Ureter (tissue), 1 donor: ENCODE results near the gene FAM20A. TPM values are rescaled to one million over a fixed set of nuclear protein-coding genes. Genes with fewer than 3 reads are reported as not detected.

Source experiments
- DNase-seq: peaks from one replicate; pipeline ENCODE4 v3.0.0-alpha.2; 2020; ENCODE audit warnings: low spot score
- total RNA-seq: library from RNA; stranded (reverse); gene quantifications from one replicate; pipeline ENCODE4 v1.2.4, GENCODE V29; 2023
- donor health status: DM: yes; HTN: yes; CAD: no.

Gene FAM20A
- total RNA-seq, 1 donor from 2014 or later = 13.8 TPM

DNA sequence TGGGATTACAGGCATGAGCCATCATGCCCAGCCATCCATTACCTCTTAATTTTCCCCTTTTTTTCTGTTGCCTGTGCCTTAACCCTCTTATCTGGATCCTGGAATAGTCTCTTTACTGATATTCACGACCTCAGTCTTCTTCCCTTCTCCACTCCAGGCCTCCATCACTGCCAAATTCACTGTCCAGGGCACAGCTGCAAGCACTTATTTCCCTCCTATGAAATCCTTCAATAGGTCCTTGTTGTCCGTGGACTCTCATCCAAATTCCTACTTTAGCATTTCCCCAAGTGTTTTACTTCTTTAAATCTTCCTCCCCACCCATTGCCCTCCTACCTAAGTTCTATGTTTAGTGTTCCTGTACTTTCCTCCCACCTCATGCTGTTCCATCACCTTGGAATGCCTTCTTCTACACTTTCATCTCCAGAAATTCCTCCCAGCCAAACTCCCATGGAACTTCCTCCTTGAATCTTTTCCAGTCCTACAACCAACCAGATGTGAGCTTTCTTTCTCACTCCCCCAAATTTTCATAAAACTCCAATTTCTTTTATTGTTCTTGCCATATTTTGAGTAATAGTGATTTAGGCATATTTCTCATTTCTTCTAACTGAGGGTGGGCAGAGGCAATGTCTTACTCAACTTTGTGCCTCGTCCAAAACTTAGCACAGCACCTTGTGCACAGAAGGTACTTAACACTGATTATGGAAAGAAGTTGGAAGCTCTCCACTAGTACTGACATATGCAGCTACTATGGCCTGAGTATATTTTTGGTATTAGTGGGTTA, 35.3 kb downstream of the FAM20A start:
- DNase-seq = no peak

DNA sequence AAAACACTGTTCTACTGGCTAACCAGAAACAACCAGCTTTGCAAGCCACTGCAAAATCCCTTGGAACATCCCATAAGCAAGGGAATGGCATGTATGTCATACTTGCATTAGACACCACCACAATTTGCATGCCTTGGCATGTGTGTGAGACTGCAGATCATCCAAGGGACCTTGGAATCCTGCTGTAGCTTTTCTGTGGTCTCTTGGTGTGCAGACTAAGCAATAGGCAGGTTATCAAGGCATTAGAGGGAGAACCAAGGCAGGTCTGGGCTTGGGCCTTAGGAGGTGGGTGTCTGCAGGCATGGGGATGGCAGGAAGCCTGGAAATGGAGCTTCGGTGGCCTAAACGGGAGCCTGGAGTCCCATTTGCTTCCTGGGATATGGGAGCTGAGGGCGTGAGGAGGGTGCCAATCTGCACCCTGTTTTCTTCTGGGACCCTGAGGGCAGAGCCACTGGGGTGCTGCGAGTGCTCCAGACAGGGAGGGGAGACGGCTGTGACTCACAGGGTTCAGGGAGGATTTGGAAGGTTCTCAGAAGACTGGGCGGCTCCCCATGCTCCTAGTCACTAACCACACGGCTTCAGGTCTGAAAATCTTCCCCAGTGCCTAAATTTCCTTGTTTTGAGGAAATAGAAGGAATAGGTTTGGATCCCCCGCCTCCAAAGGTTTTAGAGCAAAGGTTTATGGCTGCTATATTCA, 36.6 kb downstream of the FAM20A start:
- DNase-seq = no peak

DNA sequence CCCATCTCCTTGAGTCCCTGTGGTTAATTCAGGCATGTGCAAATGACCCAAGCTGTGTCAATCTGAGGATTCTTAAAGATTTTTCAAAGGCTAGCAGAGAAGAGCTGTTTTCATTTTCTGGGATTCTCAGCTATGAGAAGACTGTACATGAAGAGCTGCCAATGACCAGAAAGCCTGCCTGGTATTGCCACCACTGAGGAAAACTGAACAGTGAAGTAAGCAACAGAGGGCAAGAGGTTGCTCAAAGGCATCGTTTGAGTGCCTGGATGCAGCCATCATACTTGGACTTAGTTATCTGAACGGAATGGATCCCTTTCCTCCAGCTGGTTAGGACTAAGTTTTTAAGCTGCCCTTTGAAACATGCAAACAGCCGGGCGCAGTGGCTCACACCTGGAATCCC, 38.4 kb downstream of the FAM20A start:
- no peak for DNase-seq

DNA sequence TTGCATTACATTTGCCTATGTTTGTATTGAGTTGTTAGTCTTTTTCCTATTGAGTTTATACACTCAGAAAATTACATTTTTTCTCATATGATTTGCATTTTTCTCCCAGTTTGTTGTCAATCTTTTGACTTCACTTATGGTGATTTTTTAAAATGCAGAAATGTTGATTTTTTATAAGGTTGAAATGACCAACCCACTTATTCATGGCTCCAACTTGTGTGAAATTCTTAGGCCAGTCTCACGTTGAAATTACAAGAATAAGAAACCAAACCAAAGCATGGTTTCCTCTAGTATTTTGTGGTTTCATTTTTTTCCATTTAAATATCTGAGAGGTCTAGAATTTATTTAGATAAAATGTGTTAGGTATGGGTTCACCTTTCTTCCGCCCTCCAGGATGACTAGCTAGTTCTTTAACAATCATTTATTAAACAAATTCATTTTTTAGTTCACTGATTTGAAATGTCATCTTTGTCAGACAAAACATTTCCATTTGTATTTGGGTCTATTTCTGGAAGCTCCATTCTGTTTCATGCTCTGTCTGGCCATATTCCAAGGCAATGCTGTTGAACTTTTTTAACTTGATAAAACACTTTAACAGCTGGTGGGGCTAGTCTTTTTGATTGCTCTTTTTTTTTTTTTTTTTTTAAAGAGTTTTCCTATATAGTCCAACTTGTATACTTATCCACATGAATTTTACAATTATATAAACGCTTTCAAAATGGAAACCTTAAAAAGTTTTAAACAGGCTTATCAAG, 40.0 kb downstream of the FAM20A start:
- DNase-seq = no peak

DNA sequence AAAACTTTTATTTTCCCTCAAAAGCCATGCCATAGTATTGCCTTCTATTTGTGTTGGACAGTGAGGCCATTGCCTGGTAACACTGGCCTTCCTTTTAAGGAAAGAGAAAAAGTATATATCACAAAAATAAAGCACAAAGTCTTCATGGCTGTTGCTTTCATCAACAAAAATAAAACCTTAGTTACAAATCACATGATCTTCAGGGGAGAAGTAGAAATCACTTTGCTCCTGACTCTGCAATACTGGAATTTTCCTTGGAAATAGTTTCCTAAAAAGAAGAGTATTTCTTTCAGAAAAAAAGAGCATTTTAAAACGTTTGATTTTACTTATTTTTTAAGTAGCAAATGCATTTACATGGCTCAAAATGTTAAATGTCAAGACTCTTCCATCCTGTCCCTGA, 41.9 kb downstream of the FAM20A start:
- DNase-seq = no peak

DNA sequence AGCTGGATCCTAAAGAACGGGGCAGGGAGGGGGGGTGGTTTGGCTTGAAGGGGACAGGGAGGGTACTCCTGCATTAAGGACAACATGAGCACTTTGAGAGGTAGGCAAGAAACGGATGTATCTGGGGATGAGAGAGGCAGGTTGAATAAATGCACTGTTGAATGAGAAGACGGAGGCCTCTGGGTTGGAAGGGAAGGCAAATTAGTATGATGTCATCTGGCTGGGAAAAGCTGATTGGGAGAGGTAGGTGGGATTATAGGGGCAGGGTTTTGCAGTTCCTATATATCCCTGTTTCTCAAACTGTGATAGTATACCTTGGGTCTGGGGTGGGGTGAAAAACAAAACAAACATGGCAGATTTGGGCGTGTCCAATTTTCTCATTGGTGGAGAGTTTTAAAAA, 44.6 kb downstream of the FAM20A start:
- no peak for DNase-seq

DNA sequence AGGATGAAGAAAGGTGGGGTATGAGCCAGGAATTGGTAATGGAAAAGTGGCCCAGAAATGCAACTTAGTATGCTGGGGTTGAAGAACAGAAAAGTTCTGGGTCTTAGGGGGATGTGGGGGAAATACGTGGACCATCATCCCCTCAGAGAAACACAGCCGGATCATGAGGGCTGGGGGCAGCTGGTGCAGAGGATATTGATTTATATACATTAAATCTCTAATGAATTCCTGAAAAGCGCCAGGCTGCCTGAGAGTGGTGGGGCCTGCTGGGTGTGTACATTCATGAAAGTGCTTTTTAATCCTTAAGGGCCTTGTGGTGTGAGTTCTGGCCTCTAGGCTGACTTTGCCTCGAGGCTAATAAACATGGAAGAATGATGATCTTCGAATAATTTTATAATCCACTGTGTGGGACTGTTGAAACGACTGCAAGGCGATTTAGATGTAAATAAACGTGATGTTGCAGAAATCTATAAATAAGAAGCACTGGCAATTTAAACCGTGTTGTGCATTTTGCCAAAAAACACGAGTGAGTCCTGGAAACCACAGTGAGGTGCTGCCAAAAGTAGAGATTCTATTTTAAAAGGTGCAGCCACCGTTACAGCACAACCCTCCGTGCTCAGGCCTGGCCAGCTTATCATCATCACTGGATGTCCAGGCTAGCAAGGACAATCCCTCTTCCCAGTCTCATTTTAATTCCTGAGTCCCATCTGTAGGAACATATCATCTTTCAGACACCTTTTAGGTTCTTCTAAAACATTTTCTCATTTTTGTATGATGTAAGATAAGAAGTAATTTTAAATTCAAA, 56.9 kb downstream of the FAM20A start:
- no peak for DNase-seq

DNA sequence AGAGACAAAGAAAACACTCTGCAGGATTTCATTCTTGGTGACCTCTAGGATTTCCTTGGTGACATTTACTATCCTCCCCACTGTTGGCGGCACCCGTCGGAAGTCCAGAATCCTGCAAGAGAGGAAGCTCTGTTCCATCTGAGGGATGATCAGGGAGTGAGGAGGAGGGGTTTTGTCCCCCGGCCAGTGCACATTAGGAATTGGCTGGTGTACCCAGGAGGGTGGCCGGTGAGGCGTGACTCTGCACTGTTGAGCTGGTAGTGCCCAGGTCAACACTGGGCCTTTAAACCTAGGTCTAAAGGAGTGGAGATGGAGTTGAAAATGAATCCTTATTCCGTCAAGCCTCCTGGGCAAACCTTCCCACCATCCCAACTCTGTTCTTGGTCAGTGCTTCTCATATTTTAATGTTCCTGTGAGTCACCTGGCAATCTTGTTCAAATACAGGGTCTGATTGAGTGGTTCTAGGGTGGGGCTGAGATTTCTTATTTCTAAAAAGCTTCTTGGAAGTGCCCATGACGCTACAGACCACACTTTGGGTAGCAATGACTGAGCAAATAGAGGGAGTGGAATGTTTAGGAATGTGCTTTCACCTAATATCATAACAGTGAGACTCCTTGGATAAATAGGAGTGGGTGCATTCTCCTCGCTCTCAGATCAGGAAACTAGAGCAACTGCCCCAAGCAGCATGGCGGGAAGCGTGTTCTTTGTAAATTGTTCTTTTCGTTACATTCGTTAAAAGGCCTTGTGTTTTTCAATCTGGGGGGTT, 58.3 kb downstream of the FAM20A start:
- DNase-seq = no peak

DNA sequence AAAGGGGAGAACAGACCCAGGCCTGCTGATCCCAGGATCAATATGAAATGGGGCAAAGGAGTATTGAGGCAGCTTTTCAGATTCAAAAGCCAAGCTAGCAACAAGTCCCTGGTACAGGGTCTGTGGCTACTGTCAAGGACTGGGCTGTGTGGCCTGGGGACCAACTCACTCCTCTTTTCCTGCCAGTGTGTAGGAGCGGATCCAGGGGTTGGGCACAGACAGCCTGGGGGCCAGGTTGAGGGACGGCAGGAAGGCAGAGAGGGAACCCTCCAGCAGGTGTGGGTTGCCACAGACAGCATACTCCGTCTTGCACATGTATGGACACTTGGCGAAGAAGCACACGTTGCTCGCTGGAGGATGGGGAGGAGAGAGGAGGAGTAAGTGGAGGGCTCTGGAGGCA, 59.4 kb downstream of the FAM20A start:
- no peak for DNase-seq

DNA sequence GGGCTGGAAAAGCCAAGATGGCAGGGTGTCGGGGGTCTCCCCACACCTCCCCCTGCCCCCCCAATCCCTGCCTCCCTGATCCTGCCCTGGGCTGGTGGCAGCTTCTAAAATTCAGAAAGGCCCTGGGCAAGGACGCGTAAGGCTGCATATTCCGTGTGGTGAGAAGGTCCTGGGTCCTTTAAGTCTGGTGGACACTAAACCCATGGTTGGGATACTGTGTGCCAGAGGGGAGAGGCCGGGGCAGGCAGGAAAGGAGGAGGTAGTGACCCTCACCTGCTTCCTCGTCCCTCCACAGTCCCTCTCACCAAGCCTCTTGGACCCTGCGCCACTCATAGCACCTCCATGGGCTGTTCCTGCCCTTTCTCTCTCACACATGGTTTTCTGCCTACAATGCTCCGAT, 60.2 kb downstream of the FAM20A start:
- DNase-seq = no peak

DNA sequence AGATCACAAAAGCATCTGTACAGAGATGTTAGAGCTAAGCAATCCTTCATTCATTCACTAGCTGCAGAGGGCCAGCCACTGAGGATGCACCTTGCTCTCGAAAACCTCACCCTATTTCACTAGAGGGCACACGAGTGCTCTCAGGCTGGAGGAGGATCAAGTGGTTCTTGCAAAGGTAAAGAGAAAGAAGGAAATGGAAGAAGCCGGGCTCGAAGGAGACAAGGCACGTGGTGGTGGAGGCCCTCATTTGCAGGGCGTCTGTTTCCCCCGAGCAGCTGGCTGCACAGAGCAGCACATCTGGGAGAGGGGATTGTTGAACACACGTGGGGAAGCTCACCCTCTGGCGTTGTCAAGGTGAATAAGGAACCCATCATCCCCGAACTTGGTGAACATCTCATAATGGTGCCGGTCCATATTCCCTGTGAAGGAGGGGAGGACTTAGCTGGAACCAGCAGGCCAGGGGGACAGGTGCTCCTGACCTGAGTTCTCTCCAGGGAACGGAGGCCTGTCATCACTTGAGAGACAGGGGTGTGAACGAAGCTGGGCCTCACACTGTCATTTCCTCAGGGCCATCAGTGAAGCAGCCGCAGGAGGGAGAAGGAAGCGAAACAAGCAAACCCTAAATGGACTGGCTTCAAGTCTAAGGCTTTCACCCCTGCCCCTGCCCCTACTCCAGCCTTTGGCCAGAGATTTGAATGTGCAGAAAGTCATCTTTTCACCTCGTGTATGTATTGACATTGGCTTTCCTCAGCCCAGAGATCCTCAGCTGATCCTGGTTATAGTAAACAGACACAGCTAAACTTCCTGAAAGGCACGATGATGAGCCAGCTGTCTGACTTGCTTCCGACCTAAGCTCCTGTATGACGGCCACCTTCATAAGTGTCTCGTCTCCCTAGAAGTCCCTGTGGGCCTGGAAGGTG, 61.4 kb downstream of the FAM20A start:
- no peak for DNase-seq

DNA sequence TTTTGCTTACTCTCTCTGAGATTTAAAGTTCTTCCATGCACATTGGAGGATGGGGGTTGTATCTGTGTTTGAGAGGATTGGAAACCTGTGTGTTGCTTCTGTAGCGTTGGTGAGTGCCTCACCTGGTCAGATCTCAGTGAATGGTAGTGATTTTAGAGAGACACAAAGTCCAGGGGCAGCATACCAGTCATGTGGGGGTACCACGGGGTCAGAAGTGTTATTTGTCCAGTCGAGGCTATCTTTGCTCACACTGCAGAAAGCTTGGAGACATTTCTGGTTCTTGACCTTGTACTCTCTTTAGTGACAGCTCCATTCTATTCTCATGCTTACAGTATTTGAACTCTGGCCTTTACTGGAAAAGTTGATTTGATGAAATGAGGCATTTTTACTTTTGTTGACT, 65.2 kb downstream of the FAM20A start:
- DNase-seq = no peak

DNA sequence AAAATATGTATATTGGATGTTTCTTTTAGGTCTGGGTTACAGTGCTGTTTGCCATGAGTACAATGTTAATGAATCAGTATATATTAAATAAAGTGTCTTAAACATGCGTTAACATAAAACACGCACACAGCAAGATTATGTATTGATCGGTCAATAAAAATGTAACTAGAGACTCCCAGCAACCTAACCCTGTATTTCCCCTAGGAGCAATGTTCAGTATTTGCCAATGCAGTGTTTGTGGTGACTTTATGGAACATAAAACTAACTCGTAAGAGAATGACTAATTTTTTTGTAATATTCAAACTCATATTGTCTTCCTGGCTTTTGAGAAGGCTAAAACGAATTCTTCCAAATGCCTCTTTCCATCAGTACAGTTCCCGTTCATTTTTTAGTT, 66.5 kb downstream of the FAM20A start:
- no peak for DNase-seq

DNA sequence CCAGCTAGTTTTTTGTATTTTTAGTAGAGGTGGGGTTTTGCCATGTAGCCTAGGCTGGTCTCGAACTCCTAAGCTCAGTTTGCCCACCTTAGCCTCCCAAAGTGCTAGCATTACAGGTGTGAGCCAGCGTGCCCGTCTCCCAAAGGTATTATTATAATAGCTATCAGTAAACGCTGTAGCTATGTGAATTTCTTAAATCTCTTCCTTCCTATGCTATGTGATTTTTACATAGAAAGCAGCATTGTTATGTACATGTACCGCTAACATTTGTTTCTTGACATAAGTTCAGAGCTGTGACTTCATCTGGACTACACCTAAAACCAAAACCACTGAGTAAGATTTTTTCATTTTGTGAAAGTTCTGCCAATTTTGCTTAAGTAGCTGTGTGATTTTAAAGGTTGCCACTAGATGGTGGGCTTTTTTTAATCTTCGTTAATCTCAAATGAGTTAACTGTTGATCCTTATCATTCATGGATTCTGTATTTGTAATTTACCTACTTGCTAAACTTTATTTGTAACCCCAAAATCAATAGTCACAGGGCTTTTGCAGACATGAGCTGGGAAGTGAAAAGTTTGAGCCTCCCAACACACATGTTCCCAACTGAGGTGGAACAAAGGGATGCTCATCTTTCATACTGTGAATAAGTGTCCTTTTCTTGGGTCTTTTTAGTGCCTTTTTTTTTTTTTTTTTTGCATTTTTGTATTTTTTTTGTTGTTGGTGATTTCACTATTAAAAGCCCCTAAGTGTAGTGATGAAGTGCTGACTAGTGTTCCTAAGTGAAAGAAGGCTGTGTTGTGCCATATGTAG, 67.1 kb downstream of the FAM20A start:
- no peak for DNase-seq

DNA sequence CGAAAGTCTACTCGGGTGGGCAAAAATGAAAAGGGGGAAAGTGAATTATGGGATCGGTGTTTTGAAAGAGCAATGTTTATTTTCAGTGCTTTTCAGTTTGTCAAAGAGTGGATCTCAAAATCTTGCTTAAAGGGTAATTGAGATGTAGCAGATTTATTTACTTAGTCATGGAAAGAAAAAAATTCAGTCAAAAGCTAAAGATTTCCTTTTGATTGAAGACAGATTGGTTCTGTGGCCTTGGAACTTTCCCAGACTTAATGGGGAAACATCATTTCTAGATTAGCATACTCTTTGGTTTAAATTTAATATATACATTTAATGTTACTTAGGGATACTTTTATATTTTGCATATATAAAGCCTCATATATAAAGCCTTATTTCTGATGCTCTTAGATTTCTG, 68.3 kb downstream of the FAM20A start:
- no peak for DNase-seq

DNA sequence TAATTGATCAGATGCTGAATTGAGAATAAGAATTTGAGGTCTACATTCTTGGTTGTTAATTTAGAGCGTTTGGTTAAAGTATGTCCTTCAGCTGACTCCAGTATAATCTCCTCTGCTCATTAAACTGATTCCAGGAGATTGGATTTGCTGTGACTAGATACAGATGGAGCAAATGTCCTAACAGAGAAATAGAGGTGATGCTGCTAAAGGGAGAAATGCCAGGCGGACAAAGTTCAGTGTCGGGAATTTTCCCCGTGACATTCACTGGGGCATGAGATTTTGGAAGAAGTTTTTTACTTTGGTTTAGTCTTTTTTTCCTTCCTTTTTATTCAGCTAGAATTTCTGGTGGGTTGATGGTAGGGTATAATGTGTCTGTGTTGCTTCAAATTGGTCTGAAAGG, 69.9 kb downstream of the FAM20A start:
- DNase-seq = no peak

DNA sequence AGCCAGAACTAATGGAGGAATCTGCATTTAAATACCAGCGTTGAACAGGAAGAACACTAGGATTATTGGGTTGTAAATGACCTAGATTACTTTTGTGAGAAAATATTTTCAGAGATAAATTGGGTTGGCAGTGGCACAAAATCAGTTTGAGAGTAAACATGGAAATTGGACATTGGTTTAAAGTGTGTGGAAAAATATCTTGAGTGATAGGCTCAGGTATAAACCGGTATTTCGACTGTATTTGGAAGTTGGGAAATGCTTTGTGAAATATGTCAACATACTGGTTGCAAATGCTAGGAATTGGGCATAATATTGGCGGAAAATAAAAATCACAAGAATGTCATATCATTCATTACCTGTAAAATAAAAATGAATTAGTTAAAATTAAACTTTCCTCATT, 73.9 kb downstream of the FAM20A start:
- no peak for DNase-seq

DNA sequence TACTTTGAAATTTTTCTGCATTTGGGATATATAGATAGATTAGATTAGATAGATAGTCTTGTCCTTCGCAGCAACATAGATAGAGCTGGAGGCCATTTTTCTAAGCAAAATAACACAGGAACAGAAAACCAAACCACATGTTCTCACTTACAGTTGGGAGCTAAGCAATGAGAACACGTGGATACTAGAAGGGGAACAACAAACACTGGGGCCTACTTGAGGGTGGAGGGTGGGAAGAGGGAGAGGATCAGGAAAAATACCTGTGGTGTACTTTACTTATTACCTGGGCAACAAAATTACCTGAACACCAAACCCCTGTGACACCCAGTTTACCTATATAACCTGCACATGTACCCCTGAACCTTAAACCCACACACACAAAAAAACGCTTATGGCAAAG, 74.6 kb downstream of the FAM20A start:
- DNase-seq = no peak

DNA sequence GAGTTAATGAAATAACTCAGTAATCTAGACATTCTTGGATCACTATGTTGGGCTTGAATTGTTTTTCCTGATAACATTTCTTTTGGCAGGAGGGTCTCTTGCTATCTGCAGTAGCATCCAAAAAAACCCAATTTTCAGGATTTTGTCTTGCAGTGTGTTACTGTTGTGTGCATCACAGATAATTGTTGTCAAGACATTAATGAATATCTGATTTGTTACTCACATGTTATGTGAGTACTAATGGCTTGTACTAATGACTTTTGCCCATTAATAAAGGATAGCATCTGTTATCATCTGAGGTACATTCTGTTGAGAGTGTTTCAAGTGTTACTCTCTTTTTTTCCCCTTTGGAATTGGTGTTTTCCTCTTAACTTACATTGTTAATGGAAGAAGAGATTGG, 78.9 kb downstream of the FAM20A start:
- no peak for DNase-seq
